Brain microvascular endothelial cell (primary cell): ENCODE measurements around the gene ACTR6.
A peak's percentile ranks its signal among the peaks of the same experiment; 100 is the strongest.
"Not testable (repeated sequence)": the region's sequence is repeated elsewhere in the genome, so short reads cannot be mapped to it uniquely, and the experiment has no call there.

Experiments
- DNase-seq: peaks from one replicate; pipeline ENCODE4 v3.0.0-alpha.2; 2020
- H3K27ac ChIP-seq: fragments of 250-450 bp; sonication (Bioruptor Pico); 2 replicates; pipeline ENCODE4 v1.5.1; 2020; ENCODE audit warnings: mild to moderate bottlenecking, moderate library complexity
- H3K27me3 ChIP-seq: fragments of 250-450 bp; sonication (Bioruptor Pico); replicated peaks from 2 replicates; pipeline ENCODE4 v1.5.1; 2020; ENCODE audit warnings: mild to moderate bottlenecking
- H3K36me3 ChIP-seq: fragments of 250-450 bp; sonication (Bioruptor Pico); replicated peaks from 2 replicates; pipeline ENCODE4 v1.5.1; 2020; ENCODE audit warnings: mild to moderate bottlenecking
- H3K4me3 ChIP-seq: 2 replicates; pipeline ENCODE4 v1.5.1; 2011; ENCODE audit warnings: low read depth, mild to moderate bottlenecking, control low read depth, low read length, moderate library complexity
- in situ Hi-C: cut with HindIII; loops from 2 replicates; pipeline ENCODE4 v1.10.0; 2017; ENCODE audit warnings: low sequenced_read_pairs, low pct_ligation_motif_present
- TF ChIP-seq, protein P1 (sequence below): IDR thresholded peaks from 2 replicates; pipeline ENCODE4 v1.5.1; 2011; ENCODE audit warnings: low read depth, mild to moderate bottlenecking, moderate library complexity, low read length, control low read depth, inconsistent platforms; ENCODE audit errors: missing control alignments

Gene ACTR6

DNA sequence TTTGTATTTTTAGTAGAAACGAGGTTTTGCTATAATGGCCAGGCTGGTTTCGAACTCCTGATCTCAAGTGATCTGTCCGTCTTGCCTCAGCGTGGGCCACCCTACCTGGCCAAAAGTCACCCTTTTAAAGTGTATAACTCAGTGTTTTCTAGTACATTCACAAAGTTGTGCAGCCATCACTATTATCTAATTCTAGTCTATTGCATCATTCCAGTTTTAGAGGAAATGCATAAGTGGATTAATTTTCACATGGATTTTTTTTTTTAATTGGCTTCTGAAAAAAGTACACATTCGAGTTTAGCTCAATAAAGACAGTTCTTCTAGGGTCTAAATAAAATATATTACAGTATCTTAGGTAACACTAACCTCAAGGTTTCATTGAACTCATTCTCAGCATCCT, 62.5 kb downstream of the ACTR6 start:
- in situ Hi-C loops = no loop called here
- no peak for DNase-seq
- H3K4me3 ChIP-seq = no peak overlapping the region
- H3K27me3 ChIP-seq = no peaks in the 10 kb centered on the region
- TF ChIP-seq, protein P1, sequence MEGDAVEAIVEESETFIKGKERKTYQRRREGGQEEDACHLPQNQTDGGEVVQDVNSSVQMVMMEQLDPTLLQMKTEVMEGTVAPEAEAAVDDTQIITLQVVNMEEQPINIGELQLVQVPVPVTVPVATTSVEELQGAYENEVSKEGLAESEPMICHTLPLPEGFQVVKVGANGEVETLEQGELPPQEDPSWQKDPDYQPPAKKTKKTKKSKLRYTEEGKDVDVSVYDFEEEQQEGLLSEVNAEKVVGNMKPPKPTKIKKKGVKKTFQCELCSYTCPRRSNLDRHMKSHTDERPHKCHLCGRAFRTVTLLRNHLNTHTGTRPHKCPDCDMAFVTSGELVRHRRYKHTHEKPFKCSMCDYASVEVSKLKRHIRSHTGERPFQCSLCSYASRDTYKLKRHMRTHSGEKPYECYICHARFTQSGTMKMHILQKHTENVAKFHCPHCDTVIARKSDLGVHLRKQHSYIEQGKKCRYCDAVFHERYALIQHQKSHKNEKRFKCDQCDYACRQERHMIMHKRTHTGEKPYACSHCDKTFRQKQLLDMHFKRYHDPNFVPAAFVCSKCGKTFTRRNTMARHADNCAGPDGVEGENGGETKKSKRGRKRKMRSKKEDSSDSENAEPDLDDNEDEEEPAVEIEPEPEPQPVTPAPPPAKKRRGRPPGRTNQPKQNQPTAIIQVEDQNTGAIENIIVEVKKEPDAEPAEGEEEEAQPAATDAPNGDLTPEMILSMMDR = no peak
- no peaks in the 10 kb centered on the region for H3K36me3 ChIP-seq
- H3K27ac ChIP-seq = no peak overlapping the region

DNA sequence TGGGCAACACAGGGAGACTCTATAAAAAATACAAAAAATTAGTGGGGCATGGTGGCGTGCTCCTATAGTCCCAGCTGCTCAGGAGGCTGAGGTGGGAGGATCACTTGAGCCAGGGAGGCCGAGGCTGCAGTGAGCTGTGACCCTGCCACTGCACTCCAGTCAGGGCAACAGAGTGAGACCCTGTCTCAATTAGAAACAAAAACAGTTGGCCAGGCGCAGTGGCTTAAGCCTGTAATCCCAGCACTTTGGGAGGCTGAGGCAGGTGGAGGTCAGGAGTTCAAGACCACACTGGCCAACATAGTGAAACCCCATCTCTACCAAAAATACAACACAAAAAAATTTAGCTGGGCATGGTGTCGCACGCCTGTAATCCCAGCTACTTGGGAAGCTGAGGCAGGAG, 64.5 kb downstream of the ACTR6 start:
- H3K27me3 ChIP-seq, DNase-seq, in situ Hi-C loops, H3K36me3 ChIP-seq, H3K27ac ChIP-seq, H3K4me3 ChIP-seq: not testable (repeated sequence)

DNA sequence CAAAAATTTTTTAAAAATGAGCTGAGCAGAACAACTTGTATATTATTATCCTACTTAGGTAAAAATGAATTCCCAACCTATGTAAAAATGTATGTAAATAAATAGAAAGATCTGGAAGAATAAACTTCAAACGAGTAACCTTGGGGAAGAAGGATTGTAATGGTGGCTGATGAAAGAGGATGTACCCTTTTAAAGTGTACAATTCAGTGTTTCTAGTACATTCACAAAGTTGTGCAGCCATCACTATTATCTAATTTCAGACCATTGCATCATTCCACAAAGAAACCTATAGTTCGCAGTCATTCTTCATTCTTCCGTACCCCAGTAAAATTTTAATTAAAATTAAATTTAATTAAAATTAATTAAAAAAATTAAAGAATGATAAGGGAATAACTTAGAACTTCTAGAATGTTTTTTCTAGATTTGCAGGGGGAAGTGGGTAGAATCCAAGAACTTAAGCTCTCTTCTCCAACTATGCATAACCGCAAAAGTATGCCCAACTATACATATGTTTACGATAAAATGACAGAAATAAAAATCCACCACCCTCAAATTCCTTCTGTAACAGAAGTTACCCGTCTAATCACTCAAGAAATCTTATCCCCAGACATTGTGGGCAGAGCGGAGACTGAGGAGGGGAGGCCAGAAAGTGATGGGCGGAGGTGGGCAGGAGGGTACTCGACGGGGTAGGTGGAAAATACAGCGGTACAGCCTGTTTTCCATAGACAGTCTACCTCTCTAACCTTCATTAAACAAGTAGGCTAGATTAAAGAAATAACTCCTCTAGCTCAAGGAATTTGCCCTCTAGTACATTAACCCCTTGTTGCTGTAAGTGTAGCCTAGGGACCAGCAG, 65.3 kb downstream of the ACTR6 start:
- no peak for DNase-seq
- no peaks in the 10 kb centered on the region for H3K27me3 ChIP-seq
- in situ Hi-C loops = no loop called here
- H3K27ac ChIP-seq = no peak overlapping the region
- TF ChIP-seq, protein P1 = no peak
- no peaks in the 10 kb centered on the region for H3K36me3 ChIP-seq
- peak overlapping the region; percentile 88 for H3K4me3 ChIP-seq

DNA sequence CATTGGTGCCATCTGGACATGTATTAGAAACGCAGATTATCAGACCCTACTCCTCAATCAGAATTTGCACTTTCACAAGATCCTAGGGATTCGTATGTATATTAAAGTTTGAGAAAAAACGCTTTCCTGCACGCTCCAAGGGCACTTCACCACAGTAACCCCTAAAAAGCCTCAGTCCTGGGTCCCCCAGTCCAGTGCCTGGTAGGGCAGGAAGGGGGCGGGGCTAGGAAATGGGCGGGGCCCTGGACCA, 65.9 kb downstream of the ACTR6 start:
- Histone ChIP-seq H3K4me3 (peak overlapping the region; percentile 88), H3K36me3 (no peaks in the 10 kb centered on the region), H3K27me3 (no peaks in the 10 kb centered on the region), H3K27ac (peak overlapping the region; percentile 80)
- no peak for DNase-seq
- in situ Hi-C loops = no loop called here
- TF ChIP-seq, protein P1 = no peak

DNA sequence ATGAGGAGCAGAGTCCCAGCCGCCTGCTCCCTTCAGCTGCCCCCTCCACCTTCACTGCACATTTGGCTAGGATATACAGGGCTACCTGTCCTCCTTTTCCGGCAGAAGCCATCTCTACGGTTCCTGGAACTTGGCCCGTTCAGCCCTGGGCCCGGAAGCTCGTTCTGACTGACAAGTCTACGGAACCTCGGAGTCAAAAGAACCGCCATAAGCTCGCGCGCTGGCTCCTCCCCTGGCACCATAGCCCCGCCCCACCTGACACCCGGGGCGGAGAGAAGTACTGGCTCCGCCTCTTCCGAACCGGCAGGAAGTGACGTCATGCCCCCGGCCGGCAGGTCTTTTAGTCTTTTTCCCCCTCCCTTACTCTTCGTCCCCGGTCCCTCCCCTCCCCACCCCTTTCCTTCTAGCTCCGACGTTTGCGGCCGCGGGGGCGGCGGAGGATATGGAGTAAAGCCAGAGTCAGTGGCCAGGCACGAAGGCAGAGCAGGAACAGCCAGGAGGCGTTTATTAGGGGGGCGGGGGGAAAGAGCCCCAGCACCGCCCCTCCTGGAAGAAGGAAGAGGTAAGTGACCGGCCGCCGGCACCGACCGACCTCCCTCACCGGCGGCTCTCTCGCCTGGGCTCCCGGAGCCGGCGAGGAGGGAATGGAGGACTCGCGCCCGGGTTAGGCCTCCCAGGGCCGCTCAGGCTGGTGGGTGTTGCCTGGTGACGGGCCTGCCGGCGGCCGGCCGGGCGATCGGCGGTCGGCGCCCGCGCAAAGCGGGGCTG, 66.4 kb downstream of the ACTR6 start, which contains the start of the genes DEPDC4 and SCYL2:
DEPDC4 (minus strand) TSS at position 245 of the 768 bp plus-strand sequence; CDS start at position 242, 3 bp downstream.
SCYL2 (plus strand) TSS at position 343 of the 768 bp plus-strand sequence. CDS start 15,794 bp downstream, outside the sequence.
- in situ Hi-C loops = no loop called here
- H3K36me3 ChIP-seq = no peaks in the 10 kb centered on the region
- peak; percentile 98 for DNase-seq
- peak within 1 kb of the TSS; percentile 80 for H3K27ac ChIP-seq
- TF ChIP-seq, protein P1 = no peak
- H3K4me3 ChIP-seq = peak within 1 kb of the TSS; percentile 88
- H3K27me3 ChIP-seq = no peaks in the 10 kb centered on the region

DNA sequence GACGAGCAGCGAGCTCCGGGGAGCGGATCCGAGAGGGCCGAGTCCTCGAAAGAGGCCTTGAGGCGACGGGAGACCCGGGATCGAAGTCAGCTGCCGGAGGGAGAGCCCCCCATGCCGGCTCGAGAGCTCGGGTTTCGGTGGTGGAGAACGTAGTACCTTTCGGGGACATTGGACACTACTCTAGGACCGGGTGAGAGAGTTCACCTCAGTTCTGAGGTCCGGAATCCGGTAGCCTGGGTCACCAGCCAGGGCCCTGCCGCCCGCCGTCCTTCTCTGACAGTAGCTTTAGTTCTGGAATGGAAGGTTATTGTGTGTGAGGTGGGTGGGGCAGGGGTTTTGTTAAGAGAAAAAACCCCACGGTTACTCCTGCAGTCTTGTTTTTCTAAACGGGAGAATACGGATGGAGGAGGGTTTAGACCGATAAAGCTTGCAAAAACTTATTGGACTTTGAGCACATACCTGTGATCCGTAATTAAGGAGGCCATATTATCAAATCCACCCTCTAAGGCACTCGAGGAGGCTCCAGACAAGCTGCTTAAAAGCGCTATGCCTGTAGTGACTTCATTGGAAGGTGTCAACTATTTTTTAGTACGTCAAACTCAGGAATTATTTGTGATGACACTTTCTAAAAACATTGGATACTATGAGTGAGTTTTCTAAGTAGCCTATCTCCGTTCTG, 67.1 kb downstream of the ACTR6 start:
- H3K27ac ChIP-seq = peak overlapping the region; percentile 80
- H3K4me3 ChIP-seq = peak overlapping the region; percentile 88
- no peaks in the 10 kb centered on the region for H3K36me3 ChIP-seq
- no peak for DNase-seq
- TF ChIP-seq, protein P1 = no peak
- H3K27me3 ChIP-seq = no peaks in the 10 kb centered on the region
- in situ Hi-C loops = no loop called here
